Fibroblast of the aortic adventitia (primary cell): Measurements from ENCODE around the gene LCT. TPM values are rescaled to one million over a fixed set of nuclear protein-coding genes. Genes with fewer than 3 reads are reported as not detected.

Source experiments
- DNase-seq: peaks from one replicate; pipeline ENCODE4 v3.0.0-alpha.2; 2010; ENCODE audit warnings: low read depth
- H3K4me3 ChIP-seq: 2 replicates; pipeline ENCODE4 v1.5.1; 2011; ENCODE audit warnings: low read depth, mild to moderate bottlenecking, control low read depth, low read length, moderate library complexity
- total RNA-seq: library from RNA; depleted of rRNA; stranded (reverse); fragments of >200 nt; gene quantifications from 2 replicates; pipeline ENCODE4 v1.2.3, GENCODE V29; 2012; ENCODE audit warnings: low replicate concordance
- TF ChIP-seq, protein P1 (sequence below): IDR thresholded peaks from 2 replicates; pipeline ENCODE4 v1.5.1; 2011; ENCODE audit warnings: mild to moderate bottlenecking, low read length, control low read depth, inconsistent platforms; ENCODE audit not compliant: insufficient read depth

LCT gene
- total RNA-seq, 1 donor: not detected

DNA sequence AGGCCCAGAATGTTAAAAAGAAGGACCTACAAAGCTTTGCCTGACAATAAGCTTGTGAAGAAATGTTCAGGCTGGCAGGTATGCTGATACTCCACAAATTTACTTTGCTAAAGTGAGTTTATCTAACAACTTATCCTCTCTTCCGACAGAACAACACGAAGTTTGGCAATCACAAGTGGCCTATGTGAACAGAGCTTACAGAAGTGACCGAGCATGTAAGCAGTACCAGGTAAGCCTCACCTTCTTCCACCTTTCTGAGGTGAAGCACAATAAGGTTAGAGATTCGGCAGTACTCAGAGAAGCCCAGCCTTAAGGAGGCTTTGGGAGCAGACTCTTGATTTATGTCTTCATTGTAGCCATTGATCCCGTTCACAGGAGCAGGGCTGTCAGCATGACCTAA lies 9.0 kb upstream of the LCT start:
- TF ChIP-seq, protein P1, sequence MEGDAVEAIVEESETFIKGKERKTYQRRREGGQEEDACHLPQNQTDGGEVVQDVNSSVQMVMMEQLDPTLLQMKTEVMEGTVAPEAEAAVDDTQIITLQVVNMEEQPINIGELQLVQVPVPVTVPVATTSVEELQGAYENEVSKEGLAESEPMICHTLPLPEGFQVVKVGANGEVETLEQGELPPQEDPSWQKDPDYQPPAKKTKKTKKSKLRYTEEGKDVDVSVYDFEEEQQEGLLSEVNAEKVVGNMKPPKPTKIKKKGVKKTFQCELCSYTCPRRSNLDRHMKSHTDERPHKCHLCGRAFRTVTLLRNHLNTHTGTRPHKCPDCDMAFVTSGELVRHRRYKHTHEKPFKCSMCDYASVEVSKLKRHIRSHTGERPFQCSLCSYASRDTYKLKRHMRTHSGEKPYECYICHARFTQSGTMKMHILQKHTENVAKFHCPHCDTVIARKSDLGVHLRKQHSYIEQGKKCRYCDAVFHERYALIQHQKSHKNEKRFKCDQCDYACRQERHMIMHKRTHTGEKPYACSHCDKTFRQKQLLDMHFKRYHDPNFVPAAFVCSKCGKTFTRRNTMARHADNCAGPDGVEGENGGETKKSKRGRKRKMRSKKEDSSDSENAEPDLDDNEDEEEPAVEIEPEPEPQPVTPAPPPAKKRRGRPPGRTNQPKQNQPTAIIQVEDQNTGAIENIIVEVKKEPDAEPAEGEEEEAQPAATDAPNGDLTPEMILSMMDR: no peak
- no peak overlapping the region for H3K4me3 ChIP-seq
- no peak for DNase-seq

DNA sequence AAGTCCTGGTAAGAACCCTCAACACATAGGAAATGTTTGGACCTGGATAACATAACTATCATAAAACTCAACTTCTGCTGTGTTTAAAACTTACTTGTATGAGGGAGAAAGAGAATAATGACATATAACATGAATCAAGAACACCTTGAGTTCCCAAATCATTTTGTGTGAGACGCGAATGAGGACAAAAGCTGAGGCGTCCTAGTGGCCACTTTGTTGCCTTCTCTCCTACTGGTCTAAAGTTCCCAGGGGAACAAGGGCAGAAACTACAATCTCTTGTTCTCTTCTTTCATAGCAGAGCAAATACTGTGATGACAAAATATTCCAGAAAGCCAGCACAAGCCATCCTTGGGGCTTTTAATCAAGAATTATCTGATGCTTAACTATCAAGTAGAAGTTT lies 8.3 kb upstream of the LCT start:
- no peak overlapping the region for H3K4me3 ChIP-seq
- no peak for DNase-seq
- TF ChIP-seq, protein P1: no peak

DNA sequence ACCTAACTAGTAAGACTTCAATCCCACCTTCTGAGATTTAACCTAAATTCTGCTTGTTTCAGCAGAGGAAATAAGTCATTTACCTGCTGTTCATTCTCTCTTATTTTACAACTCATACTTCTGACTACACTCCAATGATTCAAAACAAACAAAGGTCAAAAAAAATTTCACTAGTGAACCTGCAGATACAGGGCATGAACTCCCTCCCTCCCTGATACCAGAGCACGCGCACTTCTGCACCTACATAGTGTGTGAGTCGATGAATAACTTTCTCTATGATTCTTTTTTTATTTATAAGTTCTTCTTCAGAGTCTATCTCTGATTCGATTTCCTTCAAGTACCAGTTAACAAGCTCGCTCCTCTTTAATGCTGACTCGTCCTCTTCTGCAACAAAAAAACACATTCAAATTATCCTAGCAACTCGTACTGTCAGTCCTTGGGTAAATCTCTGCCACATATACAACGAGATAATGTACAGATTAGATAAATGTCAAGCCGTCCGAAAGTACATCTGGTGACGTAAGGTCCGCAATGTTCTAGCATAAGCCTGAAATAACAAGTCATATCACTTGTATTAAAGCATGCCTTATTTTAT lies 7.4 kb upstream of the LCT start:
- TF ChIP-seq, protein P1: no peak
- no peak overlapping the region for H3K4me3 ChIP-seq
- no peak for DNase-seq

DNA sequence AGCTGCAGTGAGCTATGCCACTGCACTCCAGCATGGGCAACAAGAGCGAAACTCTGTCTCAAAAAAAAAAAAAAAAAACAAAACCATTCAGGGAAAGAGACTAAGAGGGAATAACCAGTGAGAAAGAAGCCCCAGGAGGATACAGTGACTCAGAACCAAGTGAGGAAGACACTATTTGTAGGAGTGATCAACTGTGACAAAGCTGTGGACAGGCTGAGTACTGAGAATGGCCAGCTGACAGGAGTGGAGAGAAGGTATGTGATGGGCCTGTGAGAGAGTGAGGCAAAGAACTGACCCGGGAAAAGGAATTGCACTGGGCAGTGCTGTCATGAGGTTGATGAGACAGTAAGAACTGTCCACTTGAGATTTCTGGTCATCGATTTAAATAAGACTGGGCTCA lies 6.7 kb upstream of the LCT start:
- TF ChIP-seq, protein P1: no peak
- no peak overlapping the region for H3K4me3 ChIP-seq
- no peak for DNase-seq

DNA sequence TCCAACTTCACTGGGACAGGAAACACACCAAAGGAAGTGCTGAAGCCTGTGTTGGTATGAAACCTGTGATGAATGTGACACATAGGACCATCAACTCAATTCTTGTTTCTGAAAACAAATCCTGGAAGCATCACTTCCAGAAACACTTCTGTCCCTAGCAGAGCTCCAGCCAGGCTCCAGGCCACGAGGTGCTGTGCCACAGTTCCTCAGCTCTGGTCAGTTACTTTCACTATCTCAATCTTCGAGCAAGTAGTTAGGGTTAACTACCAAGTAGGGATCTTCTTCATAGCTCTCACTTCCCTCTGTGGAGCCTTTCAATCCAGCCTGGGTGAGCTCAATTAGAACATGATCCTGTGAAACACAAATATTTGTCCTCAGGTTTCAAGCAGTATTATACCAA lies 3.6 kb upstream of the LCT start:
- peak; percentile 50 for DNase-seq
- TF ChIP-seq, protein P1: no peak
- H3K4me3 ChIP-seq: peak overlapping the region; percentile 31

DNA sequence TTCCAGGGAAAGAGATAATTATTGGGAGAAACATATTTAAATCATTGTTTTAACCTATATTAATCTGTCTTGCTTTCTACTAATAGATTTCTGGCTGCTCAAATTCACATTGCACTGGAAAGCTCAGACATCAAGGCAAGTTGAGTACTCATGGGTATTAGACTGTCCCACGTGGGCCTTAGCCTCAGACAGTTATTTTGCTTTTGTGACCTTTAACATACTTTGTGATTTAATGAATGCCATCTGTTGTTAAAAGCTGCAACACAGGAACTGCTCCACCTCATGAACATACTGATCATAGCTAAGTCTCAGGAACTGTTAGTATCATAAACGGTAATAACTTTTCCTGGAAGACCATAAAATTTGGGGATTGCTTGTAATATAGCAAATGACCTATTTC lies 2.7 kb upstream of the LCT start:
- DNase-seq: peak; percentile 93

More for the DNA sequence above, 2.7 kb upstream of the LCT start:
- TF ChIP-seq, protein P1: no peak
- H3K4me3 ChIP-seq: no peak overlapping the region
